ENCODE data around the gene COL9A3.

COL9A3 gene

DNA sequence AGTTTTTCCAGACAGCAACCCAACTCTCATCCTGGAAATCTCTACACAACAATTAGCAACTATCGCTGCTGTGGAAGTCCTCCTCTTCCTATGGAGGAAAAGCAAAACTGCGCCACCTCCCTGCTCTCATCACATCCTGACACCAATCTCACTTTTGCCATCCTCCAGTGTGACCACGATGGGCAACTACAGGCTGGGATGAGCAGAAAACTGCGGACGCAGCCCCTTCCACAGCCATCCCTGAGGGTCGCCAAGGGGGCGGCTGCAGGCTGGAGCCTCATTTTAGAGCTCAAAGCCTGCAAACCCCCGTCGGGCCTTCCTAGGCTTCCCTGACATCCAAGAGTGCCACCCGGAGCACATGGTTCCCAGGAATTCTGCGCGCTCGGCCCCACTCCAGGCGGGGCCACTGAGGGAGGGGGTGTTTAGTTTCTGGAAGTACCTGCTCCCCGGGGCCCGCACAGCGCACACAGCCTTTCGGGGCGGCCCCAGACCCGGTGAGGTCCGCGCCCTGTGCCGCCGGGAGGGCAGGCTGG lies 43.6 kb downstream of the COL9A3 start:
- DNase-seq = no peak

DNA sequence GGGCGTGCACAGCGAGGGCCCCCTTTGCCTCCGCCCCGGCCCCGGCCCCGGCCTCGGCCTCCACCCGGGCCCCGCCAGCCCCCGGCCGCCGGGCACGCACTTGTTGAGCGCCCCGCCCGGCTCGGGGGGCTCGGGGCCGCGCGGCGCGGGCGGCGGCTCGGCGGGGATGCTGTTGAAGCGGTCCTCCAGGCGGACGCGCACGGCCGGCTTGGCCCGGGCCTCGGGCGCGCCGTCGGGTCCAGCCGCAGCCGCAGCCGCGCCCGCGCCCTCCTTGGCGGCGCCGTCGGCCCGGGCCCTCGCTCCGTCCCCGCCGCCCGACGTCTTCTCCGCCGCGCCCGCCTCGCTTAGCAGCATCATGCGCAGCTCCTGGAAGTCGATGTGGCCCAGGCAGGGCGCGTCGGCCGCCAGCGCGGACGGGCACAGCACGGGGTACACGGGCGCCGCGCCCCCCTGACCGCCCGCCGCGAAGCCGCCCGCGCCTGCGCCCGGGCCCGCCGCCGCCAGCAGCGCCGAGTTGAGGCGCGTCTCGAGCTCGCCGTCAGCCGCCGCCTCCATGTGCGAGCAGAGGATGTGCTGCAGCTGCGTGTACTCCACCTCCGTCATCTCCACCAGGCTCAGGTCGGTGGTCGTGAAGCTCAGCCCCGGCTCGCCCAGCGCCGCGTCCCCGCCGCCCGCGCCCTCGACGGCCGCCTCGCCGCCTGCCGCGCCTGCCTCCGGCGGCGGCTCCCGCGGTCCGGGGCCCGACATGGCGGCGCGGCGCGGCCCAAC lies 44.3 kb downstream of the COL9A3 start:
- DNase-seq = peak; percentile 45 to 50

DNA sequence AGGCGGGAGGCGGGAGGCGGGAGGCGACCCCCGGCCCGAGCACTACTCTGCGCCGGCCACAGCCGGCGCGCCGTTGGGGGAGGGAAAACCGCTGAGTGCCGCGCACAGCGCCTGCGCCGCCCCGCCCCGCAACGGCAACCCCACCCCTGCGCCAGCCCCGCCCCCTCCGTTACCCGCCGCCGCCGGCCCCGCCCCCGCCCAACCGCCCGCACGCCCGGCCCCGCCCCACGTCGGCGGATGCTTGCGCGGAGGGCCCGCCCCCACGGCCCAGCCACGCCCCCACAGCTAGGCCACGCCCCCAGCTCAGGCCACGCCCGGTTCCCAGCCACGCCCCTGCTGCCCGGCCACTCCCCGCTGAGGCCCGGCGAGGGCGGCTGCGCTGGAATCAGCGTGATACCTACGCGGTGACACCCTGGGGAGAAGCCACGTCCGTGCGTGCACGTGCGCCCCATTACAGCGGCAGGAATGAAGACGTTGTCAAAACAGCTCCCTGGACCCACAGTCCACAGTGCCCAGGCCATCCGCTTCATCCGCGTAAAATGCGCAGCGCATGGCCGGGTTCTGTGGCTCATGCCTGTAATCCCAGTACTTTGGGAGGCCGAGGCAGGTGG lies 45.0 kb downstream of the COL9A3 start, which contains the start of gene TCFL5:
TCFL5 (minus strand) TSS at position 97 of the 611 bp plus-strand sequence. CDS start 152 bp downstream, outside the sequence.
- peak; percentile 89 to 93 for DNase-seq

DNA sequence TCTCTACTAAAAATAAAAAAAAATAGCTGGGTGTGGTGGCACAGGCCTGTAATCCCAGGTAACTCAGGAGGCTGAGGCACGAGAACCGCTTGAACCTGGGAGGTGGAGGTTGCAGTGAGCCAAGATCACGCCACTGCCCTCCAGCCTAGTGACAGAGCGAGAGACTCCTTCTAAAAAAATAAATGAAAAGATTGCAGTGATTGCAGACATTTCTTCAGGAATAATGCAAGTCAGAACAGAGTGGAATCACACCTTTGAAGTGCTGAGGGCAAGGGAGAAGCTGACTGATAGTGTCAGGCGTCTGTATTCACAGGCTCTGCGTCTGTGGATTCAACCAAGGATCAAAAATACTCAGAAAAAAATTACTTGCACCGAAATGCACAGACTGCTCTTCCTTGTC lies 47.4 kb downstream of the COL9A3 start:
- DNase-seq = no peak

DNA sequence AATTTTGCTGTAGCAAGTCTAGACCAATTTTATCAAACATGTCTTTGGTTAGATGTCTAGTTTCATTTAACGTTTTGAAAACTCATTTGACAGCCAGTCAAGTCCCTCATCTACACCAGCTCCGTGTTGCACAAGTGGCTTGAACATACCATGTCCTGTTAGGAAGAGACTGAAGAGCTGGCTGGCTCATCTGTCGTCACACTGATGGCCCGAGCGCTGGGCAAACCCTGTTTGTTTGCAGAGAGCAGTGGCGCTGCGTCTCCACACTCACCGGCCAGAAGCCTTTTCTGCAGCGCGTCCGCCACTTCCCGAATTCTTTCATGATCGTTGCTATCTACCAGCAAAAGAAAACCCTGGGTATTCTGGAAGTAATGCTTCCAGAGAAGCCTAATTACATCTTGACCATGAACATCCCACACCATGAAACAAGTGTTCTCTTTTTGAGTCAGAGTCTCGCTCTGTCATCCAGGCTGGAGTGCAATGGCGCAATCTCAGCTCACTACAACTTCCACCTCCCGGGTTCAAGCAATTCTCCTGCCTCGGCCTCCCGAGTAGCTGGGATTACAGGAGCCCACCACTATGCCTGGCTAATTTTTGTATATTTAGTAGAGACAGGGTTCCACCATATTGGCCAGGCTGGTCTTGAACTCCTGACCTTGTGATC lies 55.5 kb downstream of the COL9A3 start:
- no peak for DNase-seq

DNA sequence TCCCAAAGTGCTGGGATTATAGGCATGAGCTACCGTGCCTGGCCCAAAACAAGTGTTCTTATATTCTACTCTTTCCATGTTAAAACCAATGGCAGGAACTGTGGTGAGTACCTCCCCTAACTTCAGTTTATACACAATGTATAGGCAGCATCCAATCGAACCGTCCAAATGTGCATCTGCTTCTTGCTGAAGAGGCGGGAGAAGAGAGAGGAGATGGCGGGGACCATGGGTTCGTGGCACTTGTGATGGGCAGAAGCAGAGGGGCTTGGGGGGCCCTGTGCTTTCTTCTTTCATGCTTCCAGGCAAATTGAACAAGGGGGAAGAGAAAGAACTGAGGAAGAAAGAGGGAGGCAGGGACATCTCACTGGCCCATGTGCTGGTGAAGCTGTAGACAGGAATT lies 56.0 kb downstream of the COL9A3 start:
- no peak for DNase-seq

DNA sequence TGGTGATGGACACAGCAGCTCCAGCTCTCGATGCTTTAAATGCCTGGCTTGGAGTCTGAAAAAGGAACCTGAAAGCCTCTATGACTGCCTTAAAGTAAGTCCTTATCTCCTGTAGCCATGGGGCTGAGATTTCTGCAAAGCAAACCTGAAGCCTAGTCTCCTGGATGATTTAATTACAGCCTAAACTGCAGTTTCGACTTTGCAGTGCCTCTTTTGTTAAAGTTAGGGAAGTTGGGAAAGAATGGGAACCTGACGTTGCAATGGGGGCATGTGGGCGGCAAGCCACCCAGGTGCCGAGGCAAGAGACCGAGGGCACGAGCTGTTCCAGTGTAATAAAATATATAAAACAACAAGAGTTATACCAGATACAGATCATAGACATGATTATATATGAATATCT lies 56.4 kb downstream of the COL9A3 start:
- no peak for DNase-seq

DNA sequence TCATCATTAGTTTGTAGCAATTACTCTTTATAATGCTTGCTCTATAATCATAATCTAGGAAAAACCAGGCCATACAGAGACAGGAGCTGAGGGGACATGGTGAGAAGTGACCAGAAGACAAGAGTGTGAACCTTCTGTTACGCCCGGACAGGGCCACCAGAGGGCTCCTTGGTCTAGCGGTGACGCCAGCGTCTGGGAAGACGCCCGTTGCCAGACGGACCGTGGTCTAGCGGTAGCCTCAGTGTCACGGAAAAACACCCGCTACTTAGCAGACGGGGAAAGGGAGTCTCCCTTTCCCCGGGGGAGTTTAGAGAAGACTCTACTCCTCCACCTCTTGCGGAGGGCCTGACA lies 56.8 kb downstream of the COL9A3 start:
- peak; percentile 30 to 47 for DNase-seq

DNA sequence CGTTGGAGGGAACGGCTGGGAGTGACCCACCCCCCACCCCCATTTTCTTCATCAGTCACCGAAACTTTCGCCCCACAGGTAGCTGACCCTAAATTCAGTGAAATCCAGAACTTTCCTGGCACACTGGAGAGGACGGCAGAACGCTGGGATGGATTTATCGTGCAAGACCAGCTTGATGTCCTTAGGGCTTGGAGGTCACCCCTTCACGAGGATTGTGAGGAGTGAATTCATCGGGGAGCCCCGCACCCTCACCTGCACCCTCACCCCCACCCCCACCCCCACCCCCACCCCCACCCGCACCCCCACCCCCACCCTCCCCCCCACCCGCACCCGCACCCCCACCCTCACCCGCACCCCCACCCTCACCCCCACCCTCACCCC lies 58.1 kb downstream of the COL9A3 start:
- no peak for DNase-seq

DNA sequence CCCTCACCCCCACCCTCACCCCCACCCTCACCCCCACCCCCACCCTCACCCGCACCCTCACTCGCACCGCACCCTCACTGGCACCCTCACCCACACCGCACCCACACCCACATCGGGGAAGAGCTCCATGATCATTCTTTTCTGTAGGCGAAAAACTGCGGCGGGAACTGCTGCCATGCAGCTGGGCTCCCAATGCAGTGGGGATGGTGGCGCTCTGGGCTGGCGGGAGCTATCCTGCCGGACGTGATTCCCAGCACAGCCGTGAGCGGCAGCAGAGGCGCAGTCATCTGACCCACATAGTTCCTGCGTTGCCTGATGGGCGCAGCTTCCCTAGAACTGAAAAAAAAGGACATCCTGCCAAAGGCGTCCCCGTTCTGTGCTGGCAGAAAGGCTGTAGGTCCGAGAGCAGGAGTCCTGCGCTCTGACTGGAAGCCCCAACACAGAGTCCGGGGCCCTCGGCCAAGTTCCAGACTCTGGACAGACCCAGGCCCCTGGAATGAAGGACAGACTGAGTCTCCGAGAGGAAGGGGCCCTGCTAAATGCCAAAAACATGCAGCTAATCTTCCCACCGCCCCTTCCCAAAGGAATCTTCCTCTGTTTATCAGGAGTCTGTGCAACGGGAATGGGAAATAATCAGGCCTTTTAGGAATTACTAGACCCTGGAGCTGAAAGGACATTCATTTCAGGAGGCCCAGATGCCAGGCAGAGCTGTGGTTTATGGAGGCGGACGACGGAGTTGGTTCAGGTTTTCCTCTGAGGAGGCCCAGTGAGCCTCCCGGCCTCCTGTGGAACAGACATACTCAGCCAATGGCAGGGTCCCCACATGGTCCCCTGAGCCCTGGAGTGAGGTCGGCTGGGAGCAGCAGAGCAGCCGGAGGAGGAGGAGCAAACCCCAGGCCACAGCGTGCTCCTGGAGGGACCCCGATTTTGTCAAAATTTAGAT lies 58.8 kb downstream of the COL9A3 start:
- DNase-seq = no peak

- no peak for DNase-seq
Observed at GRCh38 chr20:62876501-62876901, 59.7 kb downstream of the COL9A3 start.

- DNase-seq = no peak
Observed at GRCh38 chr20:62876902-62877816, 60.3 kb downstream of the COL9A3 start.

- DNase-seq = no peak
Observed at GRCh38 chr20:62878244-62879038, 61.6 kb downstream of the COL9A3 start.

DNA sequence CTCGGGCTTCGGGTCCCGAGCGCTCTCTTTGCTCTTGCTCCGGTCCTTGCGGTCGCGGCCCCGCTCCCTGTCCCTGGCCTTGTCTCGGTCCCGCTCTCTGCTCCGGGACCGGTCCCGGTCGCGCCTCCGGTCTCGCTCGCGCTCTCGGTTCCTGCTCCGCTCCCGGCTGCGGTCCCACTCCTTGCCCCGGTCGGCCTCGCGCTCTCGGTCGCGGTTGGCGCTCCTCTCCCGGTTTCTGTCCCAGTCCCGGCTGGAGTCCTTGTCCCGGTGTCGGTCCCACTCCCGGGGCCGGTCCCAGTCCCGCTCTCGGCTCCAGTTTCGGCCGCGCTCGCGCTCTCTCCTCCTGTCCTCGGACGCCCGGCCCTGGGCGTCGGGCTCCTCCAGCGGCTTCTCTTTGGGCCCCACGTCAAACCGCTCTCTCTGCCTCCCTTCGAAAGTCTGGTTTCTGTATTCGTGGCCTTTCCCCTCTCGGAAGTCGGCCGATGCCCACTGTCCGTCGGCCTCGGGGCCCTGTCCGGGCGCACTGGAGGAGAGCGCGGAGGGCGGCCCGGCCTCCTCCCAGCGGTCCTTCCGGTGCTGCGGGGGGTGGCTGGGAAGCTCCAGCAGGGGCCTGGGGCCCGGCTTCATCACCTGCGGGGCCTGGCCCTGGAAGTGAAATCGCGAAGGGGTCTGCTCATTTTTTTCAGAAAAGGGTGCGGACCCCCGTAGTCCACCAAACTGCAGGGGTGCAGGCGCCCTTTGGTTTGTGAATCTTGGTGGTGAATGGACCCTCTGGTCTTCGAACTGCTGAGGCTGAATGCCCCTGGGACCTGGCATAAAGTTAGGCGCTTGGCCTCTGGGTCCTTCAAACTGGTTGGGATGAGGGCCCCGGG lies 62.7 kb downstream of the COL9A3 start:
- DNase-seq = no peak

- no peak for DNase-seq
Observed at GRCh38 chr20:62880147-62880934, 63.5 kb downstream of the COL9A3 start.

DNA sequence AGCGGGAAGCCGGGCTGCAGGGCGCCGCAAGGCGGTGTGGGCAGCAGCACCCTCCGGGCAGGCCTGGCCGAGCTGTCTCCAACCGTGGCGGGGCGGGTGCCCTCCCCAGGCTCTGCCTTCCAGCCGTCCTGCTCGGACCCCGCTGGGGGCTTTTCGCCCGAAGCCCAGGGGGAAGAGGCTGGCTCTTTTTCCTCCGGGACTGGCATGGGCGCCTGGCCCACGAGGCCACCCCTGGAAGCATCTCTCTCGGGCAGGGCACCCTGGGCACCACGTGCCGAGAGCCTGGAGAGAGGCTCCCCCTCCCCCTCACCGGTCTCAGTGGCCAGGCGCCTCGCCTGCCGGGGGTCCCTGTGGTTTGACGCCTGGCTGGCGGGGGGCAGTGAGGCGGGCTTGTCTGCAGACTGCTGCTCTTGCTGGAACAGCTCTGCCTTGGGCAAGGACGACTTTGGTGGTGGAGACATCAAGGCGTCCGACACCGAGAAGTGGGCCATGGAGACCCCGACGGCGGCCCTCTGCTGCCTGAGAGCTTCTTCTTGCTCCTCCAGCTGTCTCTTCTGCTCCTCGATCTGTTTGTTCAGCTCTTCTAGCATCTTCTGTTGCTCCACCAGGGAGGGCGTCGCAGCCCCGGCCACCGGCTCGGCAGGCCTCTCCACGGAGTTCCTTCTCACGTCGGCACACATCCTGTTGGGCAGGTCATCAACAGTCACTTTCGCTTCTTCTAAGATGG lies 64.2 kb downstream of the COL9A3 start:
- DNase-seq = no peak

DNA sequence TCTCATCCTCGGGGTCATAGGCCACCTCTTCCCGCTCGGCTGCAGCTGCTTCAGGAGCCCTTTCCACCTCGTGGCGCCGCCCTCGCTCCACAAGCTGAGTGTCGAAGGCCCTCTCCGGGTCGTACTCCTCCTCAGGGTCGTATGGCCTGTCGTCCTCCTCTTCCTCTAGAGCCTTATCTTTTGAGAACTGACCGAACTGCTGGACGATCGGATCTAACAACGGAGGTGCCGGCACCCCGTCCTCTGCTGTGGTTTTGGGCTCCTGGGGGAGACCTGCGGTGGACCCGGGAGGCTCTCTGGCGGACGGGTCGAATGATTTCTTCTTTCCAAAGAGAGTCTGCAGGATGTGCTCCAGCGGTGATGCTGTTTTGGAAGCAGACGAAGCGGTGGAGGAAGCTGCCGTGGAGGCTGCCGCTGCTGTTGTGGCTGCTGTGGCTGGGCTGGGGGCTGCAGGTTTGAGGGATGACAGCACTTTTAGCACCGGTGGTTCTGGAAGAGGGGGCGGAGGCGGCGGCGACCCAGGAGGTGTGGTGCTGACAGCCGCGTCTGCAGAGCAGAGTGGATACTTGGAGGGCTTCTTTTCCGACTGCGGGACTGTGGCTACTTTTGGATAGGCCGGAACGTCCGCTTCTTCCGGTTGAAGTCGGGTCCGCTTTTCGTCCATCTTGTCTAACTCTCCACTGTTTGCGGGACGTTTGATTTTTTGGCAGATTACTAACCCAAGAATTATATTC lies 65.0 kb downstream of the COL9A3 start:
- no peak for DNase-seq

Measured in CD4-positive, alpha-beta T cell treated with Interleukin-1 beta for 1 hour (primary cell).